Brain microvascular endothelial cell (primary cell): ENCODE data around the gene LIME1.
"Not testable (repeated sequence)": the region's sequence is repeated elsewhere in the genome, so short reads cannot be mapped to it uniquely, and the experiment has no call there.

ENCODE experiments used
- DNase-seq: peaks from one replicate; pipeline ENCODE4 v3.0.0-alpha.2; 2020
- H3K27ac ChIP-seq: fragments of 250-450 bp; sonication (Bioruptor Pico); 2 replicates; pipeline ENCODE4 v1.5.1; 2020; ENCODE audit warnings: mild to moderate bottlenecking, moderate library complexity
- H3K27me3 ChIP-seq: fragments of 250-450 bp; sonication (Bioruptor Pico); replicated peaks from 2 replicates; pipeline ENCODE4 v1.5.1; 2020; ENCODE audit warnings: mild to moderate bottlenecking
- H3K36me3 ChIP-seq: fragments of 250-450 bp; sonication (Bioruptor Pico); replicated peaks from 2 replicates; pipeline ENCODE4 v1.5.1; 2020; ENCODE audit warnings: mild to moderate bottlenecking
- H3K4me3 ChIP-seq: 2 replicates; pipeline ENCODE4 v1.5.1; 2011; ENCODE audit warnings: low read depth, mild to moderate bottlenecking, control low read depth, low read length, moderate library complexity
- in situ Hi-C: cut with HindIII; loops from 2 replicates; pipeline ENCODE4 v1.10.0; 2017; ENCODE audit warnings: low sequenced_read_pairs, low pct_ligation_motif_present
- TF ChIP-seq, protein P1 (sequence below): IDR thresholded peaks from 2 replicates; pipeline ENCODE4 v1.5.1; 2011; ENCODE audit warnings: low read depth, mild to moderate bottlenecking, moderate library complexity, low read length, control low read depth, inconsistent platforms; ENCODE audit errors: missing control alignments

The LIME1 gene

DNA sequence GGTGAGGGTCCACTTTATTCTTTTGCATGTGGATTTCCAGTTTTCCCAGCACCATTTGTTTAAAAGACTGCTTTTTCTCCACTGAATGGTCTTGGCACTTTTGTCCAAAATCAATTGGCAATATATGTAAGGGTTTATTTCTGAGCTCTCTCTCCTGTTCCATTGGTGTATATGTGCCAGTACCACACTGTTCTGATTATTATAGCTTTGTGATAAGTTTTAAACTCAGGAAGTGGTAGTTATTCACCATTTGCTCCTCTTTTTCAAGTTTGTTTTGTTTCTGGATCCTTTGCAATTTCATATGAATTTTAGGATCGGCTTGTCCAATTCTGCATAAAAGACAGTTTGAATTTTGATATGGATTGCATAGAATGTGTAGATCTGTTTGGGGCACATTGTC lies 24.3 kb upstream of the LIME1 start:
- H3K36me3 ChIP-seq: peaks cover 39% of the 10 kb centered on the region
- DNase-seq: no peak
- TF ChIP-seq, protein P1, sequence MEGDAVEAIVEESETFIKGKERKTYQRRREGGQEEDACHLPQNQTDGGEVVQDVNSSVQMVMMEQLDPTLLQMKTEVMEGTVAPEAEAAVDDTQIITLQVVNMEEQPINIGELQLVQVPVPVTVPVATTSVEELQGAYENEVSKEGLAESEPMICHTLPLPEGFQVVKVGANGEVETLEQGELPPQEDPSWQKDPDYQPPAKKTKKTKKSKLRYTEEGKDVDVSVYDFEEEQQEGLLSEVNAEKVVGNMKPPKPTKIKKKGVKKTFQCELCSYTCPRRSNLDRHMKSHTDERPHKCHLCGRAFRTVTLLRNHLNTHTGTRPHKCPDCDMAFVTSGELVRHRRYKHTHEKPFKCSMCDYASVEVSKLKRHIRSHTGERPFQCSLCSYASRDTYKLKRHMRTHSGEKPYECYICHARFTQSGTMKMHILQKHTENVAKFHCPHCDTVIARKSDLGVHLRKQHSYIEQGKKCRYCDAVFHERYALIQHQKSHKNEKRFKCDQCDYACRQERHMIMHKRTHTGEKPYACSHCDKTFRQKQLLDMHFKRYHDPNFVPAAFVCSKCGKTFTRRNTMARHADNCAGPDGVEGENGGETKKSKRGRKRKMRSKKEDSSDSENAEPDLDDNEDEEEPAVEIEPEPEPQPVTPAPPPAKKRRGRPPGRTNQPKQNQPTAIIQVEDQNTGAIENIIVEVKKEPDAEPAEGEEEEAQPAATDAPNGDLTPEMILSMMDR: no peak
- no peaks in the 10 kb centered on the region for H3K27me3 ChIP-seq
- no peak overlapping the region for H3K27ac ChIP-seq
- no peak overlapping the region for H3K4me3 ChIP-seq
- in situ Hi-C loops: no loop called here

DNA sequence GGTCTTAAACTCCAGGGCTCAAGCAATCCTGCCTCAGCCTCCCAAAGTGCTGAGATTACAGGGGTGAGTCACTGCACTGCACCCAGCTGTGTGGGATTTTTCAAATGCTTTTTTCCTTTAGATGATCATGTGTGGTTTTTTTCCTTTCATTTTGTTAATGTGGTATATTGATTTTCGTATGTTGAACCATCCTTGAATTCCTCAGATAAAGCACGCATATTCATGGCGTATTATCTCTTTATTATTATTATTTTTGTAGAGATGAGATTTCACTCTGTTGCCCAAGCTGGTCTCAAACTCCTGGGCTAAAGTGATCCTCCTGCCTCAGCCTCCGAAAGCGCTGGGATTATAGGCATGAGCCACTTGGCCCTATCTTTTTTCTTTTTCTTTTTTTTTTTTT lies 21.6 kb upstream of the LIME1 start:
- H3K36me3 ChIP-seq: peaks cover 40% of the 10 kb centered on the region
- DNase-seq: no peak
- H3K27ac ChIP-seq: no peak overlapping the region
- in situ Hi-C loops: no loop called here
- H3K4me3 ChIP-seq: no peak overlapping the region
- TF ChIP-seq, protein P1: no peak
- H3K27me3 ChIP-seq: no peaks in the 10 kb centered on the region

DNA sequence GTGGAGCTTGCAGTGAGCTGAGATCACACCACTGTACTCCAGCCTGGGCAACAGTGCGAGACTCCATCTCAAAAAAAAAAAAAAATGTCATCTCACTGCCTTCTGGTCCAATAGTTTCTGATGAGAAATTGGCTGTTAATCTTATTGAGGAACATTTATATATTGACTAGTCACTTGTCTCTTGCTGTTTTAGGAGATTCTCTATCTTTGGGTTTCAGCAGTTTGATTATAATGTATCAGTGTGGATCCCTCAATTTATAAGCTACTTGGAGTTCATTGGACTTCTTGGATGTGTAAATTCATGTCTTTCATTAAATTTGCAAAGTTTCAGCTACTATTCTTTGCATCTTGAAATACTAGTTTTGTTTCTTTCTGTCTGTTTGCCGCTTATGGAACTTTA lies 17.5 kb upstream of the LIME1 start:
- in situ Hi-C loops: no loop called here

DNA sequence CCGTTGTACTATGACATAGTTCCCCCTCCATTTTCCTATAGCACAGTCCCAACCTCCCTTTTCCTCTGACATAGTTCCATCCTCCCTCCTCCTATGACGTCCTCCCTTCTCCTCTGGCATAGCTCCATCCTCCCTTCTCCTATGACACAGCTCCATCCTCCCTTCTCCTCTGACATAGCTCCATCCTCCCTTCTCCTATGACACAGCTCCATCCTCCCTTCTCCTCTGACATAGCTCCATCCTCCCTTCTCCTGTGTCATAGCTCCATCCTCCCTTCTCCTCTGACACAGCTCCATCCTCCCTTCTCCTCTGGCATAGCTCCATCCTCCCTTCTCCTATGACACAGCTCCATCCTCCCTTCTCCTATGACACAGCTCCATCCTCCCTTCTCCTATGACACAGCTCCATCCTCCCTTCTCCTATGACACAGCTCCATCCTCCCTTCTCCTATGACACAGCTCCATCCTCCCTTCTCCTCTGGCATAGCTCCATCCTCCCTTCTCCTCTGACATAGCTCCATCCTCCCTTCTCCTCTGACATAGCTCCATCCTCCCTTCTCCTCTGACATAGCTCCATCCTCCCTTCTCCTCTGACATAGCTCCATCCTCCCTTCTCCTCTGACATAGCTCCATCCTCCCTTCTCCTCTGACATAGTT lies 13.4 kb upstream of the LIME1 start:
- H3K27me3 ChIP-seq, in situ Hi-C loops, H3K4me3 ChIP-seq, H3K27ac ChIP-seq, DNase-seq: not testable (repeated sequence)
- peaks cover 12% of the 10 kb centered on the region for H3K36me3 ChIP-seq

More for the DNA sequence above, 17.5 kb upstream of the LIME1 start:
- Histone ChIP-seq H3K27ac (no peak overlapping the region), H3K4me3 (no peak overlapping the region), H3K36me3 (peaks cover 24% of the 10 kb centered on the region), H3K27me3 (no peaks in the 10 kb centered on the region)
- DNase-seq: no peak
- TF ChIP-seq, protein P1: no peak

DNA sequence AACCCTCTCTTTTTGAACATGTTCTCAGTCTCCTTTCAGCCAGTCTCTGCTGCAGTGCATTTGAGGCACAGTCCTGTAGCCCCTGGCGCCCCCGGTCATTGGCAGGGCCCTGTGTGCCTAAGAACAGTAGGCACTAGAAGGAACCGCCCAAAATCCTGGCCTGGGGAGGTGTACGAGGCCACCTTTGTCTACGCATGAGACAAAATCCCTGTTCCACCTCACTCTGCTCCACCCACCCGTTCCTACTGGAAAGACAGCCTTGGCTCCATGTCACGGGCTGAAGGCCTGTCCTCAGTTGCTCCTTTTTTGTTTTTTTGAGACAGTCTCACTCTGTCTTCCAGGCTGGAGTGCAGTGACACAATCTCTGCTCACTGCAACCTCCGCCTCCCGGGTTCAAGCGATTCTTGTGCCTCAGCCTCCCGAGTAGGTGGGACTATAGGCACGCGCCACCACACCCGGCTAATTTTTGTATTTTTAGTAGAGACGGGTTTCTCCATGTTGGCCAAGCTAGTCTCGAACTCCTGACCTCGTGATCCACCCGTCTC lies 6.2 kb upstream of the LIME1 start:
- peaks cover 21% of the 10 kb centered on the region for H3K36me3 ChIP-seq
- DNase-seq, H3K27me3 ChIP-seq, H3K27ac ChIP-seq, H3K4me3 ChIP-seq, in situ Hi-C loops: not testable (repeated sequence)

DNA sequence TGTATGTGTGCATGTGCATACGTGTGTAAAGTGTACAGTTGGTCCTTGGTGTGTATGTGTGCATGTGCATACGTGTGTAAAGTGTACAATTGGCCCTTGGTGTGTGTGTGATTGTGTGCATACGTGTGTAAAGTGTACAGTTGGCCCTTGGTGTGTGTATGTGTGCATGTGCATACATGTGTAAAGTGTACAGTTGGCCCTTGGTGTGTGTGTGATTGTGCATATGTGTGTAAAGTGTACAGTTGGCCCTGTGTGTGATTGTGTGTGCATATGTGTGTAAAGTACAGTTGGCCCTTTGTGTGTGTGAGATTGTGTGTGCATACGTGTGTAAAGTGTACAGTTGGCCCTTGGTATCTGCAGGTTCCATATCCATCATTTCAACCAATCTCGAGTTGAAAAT lies 5.1 kb upstream of the LIME1 start:
- DNase-seq: no peak
- in situ Hi-C loops: no loop called here
- Histone ChIP-seq H3K4me3 (no peak overlapping the region), H3K27ac (no peak overlapping the region), H3K27me3 (no peaks in the 10 kb centered on the region), H3K36me3 (peaks cover 28% of the 10 kb centered on the region)
- TF ChIP-seq, protein P1: no peak
